Measurements from ENCODE around the gene ATG9A.

ATG9A gene

DNA sequence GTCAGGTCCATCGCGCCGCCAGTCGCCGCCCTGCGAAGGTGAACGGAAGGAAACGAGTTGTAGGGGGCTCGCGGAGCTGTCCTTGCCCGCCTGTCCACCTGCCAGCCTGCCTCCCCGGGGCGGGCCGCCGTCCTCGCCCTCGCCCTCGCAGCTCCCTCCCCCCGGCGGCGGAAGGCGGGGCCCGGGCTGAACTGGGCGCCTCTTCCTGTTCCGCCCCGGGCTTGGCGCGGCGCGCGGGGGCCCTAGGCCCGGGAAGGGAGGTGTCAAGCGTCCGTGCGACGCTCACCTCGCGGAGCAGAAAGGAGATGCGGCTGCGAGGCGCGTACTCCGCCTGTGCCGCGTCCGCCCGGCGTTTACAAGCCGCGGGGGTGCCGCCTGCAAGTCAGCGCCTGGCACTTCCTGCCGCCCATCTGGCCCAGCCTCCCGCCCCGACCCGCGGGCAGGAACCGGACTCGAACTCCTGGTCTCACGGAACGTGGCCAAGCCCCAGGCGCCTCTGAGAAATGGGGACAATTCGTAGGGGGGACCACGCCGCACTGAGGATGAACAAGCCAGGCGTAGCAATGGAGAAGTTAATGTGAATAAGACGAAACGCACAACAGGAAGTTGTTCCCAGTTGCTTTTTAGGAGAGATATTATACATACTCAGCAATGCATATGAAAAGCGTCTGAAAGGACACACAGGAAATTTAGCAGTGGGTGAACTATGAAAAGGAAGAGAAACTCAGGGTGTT lies 52.5 kb downstream of the ATG9A start, which contains the start of gene CNPPD1:
Gene CNPPD1, minus strand, starts transcription at position 108 of the 734 bp plus-strand sequence. Its CDS starts 97 bp downstream, at position 11.
- peak; percentile 64 to 77 (median 75) for DNase-seq (ENCODE audit: low read depth in 3 of 3, low spot score in 1 of 3)

DNA sequence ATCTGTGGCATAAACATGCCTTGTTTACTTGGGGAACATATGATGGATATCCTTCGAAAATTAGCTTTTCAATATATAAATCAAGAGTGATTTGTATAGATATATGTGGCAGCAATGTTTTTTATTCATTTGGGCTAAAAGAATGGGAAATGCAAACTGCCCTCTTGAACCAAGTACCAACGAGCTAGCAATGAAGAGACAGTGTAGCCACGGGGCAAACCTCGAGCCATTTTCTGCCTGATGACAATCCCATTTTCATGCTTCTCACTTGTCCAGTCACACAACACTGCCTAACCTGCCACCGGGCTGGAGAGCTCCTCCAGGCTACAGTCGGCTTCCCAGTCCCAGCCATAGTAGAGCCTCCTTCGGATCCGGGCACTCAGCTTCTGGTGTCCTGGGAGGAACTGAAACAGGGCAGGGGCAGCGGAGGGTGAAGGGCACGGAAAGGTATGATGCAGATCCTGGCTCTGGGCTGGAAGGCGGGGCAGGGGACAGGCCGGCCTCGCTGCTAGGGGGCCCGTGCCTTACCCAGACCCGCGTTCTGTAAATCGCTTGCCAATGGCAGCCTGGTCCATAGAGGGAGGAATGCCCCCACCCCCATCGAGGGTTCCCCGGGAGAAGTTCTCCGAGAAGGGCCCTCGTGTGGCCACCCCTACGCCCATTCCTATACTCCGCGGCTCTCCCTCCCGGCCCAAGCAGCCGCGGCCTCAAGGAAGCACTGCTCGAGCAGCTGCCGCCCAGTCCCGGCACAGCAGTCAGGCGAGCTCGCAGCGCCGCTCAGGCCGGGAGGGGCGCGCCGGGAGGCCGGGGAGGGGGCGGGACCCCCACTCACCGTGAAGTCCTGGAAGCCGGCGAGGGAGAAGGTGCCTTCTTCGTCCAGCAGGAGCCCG lies 53.3 kb downstream of the ATG9A start:
- peak in 1 of 3 donors; percentile 19 for DNase-seq (ENCODE audit: low read depth in 3 of 3, low spot score in 1 of 3)

- no peak for DNase-seq (ENCODE audit: low read depth in 3 of 3, low spot score in 1 of 3)
Observed at GRCh38 chr2:219175486-219175885, 54.0 kb downstream of the ATG9A start.

DNA sequence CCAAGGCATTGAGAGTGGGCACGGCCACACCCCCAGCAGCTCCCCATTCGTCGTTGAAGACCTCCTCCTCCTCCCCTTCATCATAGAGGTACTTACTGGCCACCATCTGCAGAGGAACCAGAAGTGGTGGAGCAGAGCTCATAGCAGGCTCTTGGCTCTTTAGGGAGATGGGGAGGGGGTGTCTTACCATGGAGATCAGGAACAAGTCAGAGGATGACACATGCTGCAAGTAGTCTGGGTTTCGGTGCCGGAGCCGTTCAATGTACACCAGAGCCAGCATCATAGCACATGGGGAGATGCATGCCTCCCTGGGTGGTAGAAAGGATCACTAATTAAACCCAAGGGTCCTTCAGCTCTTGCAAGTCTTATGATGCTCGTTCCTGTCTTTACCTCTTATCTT lies 54.6 kb downstream of the ATG9A start:
- DNase-seq (ENCODE audit: low read depth in 3 of 3, low spot score in 1 of 3) = no peak

GRCh38 chr2:219174146-219174545 lies 55.3 kb downstream of the ATG9A start:
- DNase-seq (ENCODE audit: low read depth in 3 of 3, low spot score in 1 of 3) = no peak

DNA sequence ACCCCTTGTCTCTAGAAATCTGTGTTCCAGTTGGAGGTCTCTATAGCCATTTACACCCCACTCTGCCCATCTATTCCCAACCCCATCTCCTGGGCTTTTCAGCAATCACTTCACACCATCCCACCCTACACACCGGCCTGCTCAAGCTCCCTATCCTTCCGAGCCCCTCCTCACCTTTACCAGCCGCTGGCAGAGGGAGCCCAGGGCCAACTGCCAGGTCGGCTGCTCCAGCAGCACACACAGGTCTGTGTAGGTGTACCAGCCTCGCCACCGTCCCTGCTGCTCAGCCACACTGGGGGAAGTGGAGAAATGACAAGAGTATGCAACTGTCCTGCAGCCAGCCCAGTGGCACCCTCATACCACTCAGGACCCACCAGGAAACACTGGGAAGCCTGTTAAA lies 56.3 kb downstream of the ATG9A start:
- DNase-seq (ENCODE audit: low read depth in 3 of 3, low spot score in 1 of 3) = no peak

GRCh38 chr2:219172231-219173154 lies 56.9 kb downstream of the ATG9A start:
- no peak for DNase-seq (ENCODE audit: low read depth in 3 of 3, low spot score in 1 of 3)

DNA sequence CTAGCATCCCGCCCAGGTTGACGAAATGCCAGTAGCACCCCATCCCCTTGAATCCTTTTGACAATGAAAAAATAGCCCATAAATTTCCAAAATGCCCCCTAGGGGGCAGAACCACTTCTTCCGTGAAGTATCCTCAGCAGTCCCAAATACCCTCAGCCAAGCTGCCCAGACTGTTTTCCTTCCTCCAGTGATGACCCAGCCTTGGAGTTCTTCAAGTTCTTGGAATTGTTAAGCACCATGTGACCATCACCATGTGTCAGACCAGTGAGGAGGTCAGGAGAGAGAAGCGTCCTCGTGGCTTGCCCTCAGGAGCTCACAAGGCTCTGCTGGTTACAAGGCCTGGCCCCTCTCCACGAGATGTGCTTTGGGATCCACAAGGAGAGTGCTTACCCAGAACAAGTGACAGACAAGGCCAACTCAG lies 58.2 kb downstream of the ATG9A start:
- DNase-seq (ENCODE audit: low read depth in 3 of 3, low spot score in 1 of 3) = no peak

DNA sequence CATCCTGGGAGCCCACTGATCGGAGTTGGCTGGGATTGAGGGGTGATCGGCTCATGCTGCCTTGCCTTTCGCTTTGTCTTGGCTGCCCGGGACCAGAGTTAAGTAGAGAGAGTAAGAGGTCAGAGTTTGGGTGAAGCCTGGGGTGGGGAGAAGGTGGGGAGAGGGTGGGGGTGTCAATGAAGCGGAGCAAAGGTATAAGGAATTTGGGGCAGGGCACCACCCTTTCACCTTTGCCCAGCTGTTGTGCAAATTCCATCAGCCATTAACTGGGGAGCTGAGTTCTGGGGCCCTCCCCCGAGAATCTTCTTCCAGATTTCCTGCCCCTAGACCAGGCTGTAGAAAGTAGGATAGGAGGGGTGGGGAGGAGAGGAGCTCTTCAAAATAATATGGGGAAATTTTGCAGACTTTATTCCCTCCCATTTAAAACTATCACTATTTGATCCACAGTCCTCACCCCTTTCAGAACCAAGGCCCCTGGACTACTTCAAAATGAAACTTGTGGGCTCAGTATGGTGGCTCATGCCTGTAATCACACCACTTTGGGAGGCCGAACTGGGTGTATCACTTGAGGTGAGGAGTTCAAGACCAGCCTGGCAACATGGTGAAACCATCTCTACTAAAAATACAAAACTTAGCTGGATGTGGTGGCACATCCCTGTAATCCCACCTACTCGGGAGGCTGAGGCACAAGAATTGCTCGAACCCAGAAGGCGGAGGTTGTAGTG lies 59.3 kb downstream of the ATG9A start, which contains the start of gene SLC23A3:
Gene SLC23A3, minus strand, starts transcription at position 100 of the 725 bp plus-strand sequence. Its CDS starts 45 bp downstream, at position 55.
- no peak for DNase-seq (ENCODE audit: low read depth in 3 of 3, low spot score in 1 of 3)

All from stimulated activated CD4-positive, alpha-beta T cell treated with anti-CD3 and anti-CD28 coated beads, TNF-alpha, amount 100 ng/mL, for 1 hour (primary cell).